Transverse colon (tissue), 3 donors: Measurements from ENCODE around the gene SPATA6L.

ENCODE experiments used
- CTCF ChIP-seq, 5 experiments: fragments of 200-600 bp in 3 of 5; fragments of 450-650 bp in 2 of 5; sonication (generic) in 3 of 5; IDR thresholded peaks; 1 replicate in 2 of 5; 2 replicates in 3 of 5; pipeline ENCODE4 v1.5.1; 2016 to 2017; ENCODE audit warnings: antibody characterized with exemption in 5 of 5, inconsistent platforms in 3 of 5, mild to moderate bottlenecking in 2 of 5, moderate library complexity in 1 of 5
- EP300 ChIP-seq: sonication (generic); formaldehyde crosslinking; IDR thresholded peaks from one replicate; pipeline ENCODE4 v1.6.1; 2017; ENCODE audit warnings: antibody characterized with exemption, low read depth

- TF ChIP-seq CTCF (IDR thresholded peaks at IDR 0.05) (no peak), EP300 (no peak)
Measured at GRCh38 chr9:4691795-4692194, 25.5 kb upstream of the SPATA6L start.
